Neutrophil (primary cell): Measurements from ENCODE around the gene TXNL4A.
"Not testable (repeated sequence)": the region's sequence is repeated elsewhere in the genome, so short reads cannot be mapped to it uniquely, and the experiment has no call there.

Experiments
- H3K27ac ChIP-seq: fragments of 200-600 bp; sonication (generic); 2 replicates; pipeline ENCODE4 v1.5.1; 2016; ENCODE audit warnings: mild to moderate bottlenecking, moderate library complexity
- H3K27me3 ChIP-seq: fragments of 200-600 bp; sonication (generic); 2 replicates; pipeline ENCODE4 v1.6.0; 2016; ENCODE audit warnings: mild to moderate bottlenecking
- H3K36me3 ChIP-seq: fragments of 200-600 bp; sonication (generic); 2 replicates; pipeline ENCODE4 v1.5.1; 2017
- H3K4me1 ChIP-seq, 2 experiments: fragments of 200-600 bp in 1 of 2; sonication (generic) in 1 of 2; 1 replicate in 1 of 2; 2 replicates in 1 of 2; pipeline versions ENCODE4 v1.5.1 to v1.6.1; 2013 to 2016; ENCODE audit warnings: low read depth in 1 of 2, low read length in 1 of 2, mild to moderate bottlenecking in 1 of 2, moderate library complexity in 1 of 2; ENCODE audit not compliant: control insufficient read depth in 1 of 2, insufficient read depth in 1 of 2
- H3K4me3 ChIP-seq, 2 experiments: fragments of 200-600 bp in 1 of 2; sonication (generic) in 1 of 2; 1 replicate in 1 of 2; 2 replicates in 1 of 2; pipeline ENCODE4 v1.5.1; 2013 to 2016; ENCODE audit warnings: low read depth in 1 of 2, low read length in 1 of 2, mild to moderate bottlenecking in 1 of 2, moderate library complexity in 1 of 2
- H3K9me3 ChIP-seq: fragments of 200-600 bp; sonication (generic); 2 replicates; pipeline ENCODE4 v1.5.1; 2016
- TF ChIP-seq, protein P1 (sequence below): fragments of 200-600 bp; sonication (generic); IDR thresholded peaks from 2 replicates; pipeline ENCODE4 v1.5.1; 2016; ENCODE audit warnings: antibody characterized with exemption

Gene TXNL4A

DNA sequence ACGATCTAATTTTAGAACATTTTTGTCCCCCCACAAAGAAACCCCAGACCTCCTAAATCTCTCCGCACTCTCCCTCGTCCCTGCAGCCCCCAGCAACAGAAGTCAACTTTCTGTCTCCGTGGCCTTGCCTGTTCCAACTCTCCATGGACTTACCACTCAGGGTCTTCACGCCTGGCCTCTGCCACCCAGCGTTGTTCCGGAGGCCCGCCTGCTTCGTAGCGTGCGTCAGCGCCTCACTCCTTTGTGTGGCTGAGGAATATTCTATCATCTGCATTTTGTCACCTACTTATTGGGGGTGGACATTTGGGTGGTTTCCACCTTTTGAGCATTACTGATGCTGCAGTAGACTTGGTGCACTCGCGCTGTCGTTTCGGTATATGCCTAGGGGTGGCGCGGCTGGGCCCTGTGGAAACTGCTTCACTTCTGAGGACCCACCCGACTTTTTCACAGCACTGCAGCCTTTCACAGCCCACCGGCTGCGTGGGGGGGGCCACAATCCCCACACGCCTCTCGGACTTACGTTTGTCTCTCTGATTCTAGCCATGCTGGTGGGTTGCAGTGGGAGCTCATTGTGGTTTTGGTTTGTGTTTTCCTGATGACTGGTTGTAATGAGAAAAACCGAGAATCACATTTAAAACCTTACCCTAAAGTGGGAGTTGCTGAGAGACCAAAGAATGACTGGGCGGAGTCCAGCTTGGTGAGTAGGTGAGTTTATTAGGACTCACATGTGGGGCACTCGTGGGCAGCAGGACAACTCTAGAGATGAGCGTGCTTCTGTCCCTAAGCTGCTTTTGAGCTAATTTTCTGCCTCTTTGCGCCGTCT, 25.3 kb downstream of the TXNL4A start:
- Histone ChIP-seq H3K27ac (no peak overlapping the region), H3K9me3 (no peaks in the 10 kb centered on the region), H3K4me1 (peaks cover 17 to 18% of the 10 kb centered on the region in 2 experiments), H3K4me3 (no peak overlapping the region), H3K36me3 (no peaks in the 10 kb centered on the region), H3K27me3 (peaks cover 26% of the 10 kb centered on the region)
- TF ChIP-seq, protein P1, sequence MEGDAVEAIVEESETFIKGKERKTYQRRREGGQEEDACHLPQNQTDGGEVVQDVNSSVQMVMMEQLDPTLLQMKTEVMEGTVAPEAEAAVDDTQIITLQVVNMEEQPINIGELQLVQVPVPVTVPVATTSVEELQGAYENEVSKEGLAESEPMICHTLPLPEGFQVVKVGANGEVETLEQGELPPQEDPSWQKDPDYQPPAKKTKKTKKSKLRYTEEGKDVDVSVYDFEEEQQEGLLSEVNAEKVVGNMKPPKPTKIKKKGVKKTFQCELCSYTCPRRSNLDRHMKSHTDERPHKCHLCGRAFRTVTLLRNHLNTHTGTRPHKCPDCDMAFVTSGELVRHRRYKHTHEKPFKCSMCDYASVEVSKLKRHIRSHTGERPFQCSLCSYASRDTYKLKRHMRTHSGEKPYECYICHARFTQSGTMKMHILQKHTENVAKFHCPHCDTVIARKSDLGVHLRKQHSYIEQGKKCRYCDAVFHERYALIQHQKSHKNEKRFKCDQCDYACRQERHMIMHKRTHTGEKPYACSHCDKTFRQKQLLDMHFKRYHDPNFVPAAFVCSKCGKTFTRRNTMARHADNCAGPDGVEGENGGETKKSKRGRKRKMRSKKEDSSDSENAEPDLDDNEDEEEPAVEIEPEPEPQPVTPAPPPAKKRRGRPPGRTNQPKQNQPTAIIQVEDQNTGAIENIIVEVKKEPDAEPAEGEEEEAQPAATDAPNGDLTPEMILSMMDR, result no peak

- H3K4me3 ChIP-seq, result no peak overlapping the region
Observed at GRCh38 chr18:79962311-79962710, 26.1 kb downstream of the TXNL4A start.

GRCh38 chr18:79961527-79962291, 26.7 kb downstream of the TXNL4A start:
- no peak overlapping the region for H3K27ac ChIP-seq
- TF ChIP-seq, protein P1, result no peak
- peaks cover 26% of the 10 kb centered on the region for H3K27me3 ChIP-seq
- peaks cover 17 to 18% of the 10 kb centered on the region in 2 experiments for H3K4me1 ChIP-seq
- H3K4me3 ChIP-seq, result no peak overlapping the region
- no peaks in the 10 kb centered on the region for H3K36me3 ChIP-seq
- H3K9me3 ChIP-seq, result no peaks in the 10 kb centered on the region

More at GRCh38 chr18:79962311-79962710, 26.1 kb downstream of the TXNL4A start:
- H3K36me3 ChIP-seq, result no peaks in the 10 kb centered on the region
- peaks cover 26% of the 10 kb centered on the region for H3K27me3 ChIP-seq
- H3K9me3 ChIP-seq, result no peaks in the 10 kb centered on the region
- TF ChIP-seq, protein P1, result no peak
- H3K4me1 ChIP-seq, result peaks cover 17 to 18% of the 10 kb centered on the region in 2 experiments
- no peak overlapping the region for H3K27ac ChIP-seq

DNA sequence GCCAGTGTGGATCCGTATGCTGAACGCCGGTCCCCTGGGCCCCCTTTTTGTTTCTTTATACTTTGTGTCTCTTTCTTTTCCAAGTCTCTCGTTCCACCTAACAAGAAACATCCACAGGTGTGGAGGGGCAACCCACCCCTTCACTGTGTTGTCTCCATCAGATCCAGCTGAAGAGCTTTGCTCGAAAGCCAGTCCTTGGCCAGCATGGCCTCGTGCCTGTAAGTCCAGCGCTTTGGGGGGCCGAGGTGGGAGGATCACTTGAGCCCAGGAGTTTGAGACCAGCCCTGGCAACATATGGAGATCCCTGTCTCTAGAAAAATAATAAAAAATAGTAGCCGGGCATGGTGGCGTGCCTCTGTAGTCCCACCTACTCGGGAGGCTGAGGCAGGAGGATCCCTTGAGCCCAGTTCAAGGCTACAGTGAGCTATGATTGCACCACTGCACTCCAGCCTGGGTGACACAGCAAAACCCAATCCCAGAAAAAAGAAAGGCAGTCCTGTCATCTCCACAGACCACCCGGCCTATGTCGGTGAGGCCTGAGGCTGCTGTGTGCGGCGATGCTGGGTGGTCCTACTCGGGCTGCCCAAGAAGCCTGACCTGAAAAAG, 27.3 kb downstream of the TXNL4A start:
- H3K9me3 ChIP-seq, result no peaks in the 10 kb centered on the region
- H3K27me3 ChIP-seq, result peaks cover 26% of the 10 kb centered on the region
- TF ChIP-seq, protein P1, result no peak
- H3K4me3 ChIP-seq, result no peak overlapping the region
- H3K27ac ChIP-seq, result no peak overlapping the region
- H3K4me1 ChIP-seq, result peaks cover 17 to 18% of the 10 kb centered on the region in 2 experiments
- H3K36me3 ChIP-seq, result no peaks in the 10 kb centered on the region

DNA sequence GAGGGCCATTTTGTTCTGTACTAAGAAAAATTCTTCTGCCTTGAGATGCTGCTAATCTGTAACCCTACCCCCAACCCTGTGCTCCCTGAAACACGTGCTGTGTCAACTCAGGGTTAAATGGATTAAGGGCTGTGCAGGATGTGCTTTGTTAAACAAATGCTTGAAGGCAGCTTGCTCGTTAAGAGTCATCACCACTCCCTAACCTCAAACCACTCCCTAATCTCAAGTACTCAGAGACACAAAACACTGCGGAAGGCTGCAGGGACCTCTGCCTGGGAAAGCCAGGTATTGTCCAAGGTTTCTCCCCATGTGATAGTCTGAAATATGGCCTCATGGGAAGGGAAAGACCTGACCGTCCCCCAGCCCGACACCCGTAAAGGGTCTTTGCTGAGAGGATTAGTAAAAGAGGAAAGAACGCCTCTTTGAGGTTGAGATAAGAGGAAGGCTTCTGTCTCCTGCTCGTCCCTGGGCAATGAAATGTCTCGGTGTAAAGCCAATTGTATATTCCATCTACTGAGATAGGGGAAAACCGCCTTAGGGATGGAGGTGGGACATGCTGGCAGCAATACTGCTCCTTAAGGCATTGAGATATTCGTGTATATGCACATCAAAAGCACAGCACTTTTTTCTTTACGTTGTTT, 28.1 kb downstream of the TXNL4A start:
- H3K27ac ChIP-seq, H3K9me3 ChIP-seq, H3K4me3 ChIP-seq, H3K36me3 ChIP-seq: not testable (repeated sequence)
- H3K4me1 ChIP-seq, result peaks cover 13 to 14% of the 10 kb centered on the region in 2 experiments
- H3K27me3 ChIP-seq, result peaks cover 26% of the 10 kb centered on the region
